H1 (cell line): ENCODE data around the gene GUCY2F. TPM values are rescaled to one million over a fixed set of nuclear protein-coding genes. Genes with fewer than 3 reads are reported as not detected.

Source experiments
- EGR1 ChIP-seq: IDR thresholded peaks from 2 replicates; pipeline ENCODE4 v1.6.1; 2011; ENCODE audit warnings: low read depth, low read length, borderline replicate concordance
- POU5F1 ChIP-seq: IDR thresholded peaks from 2 replicates; pipeline ENCODE4 v1.6.1; 2011; ENCODE audit warnings: low read depth, mild to moderate bottlenecking, low read length, moderate library complexity
- polyA plus RNA-seq, 7 experiments: library from polyadenylated mRNA; depleted of rRNA in 3 of 7; stranded (reverse) in 5 of 7; unstranded in 2 of 7; fragments of >200 nt in 5 of 7; fragments of 200-250 nt in 2 of 7; gene quantifications; 1 replicate in 5 of 7; 2 replicates in 1 of 7; 4 replicates in 1 of 7; pipeline versions ENCODE4 v1.2.1 to v1.2.3, GENCODE V29; 2011 to 2013; ENCODE audit warnings: missing spikeins in 2 of 7, mixed read lengths in 2 of 7
- total RNA-seq: library from RNA; stranded (reverse); fragmentation: NEBNext Ultra II Directional; extraction: Animal tissue kit (Norgen Biotek cat#: 25700); gene quantifications from 2 replicates; pipeline ENCODE4 v1.2.1, GENCODE V29; 2021

The GUCY2F gene
- total and polyA plus RNA-seq, 2 of the 8 experiments (the other 6 are each of a cell fraction or from before 2014, with no cell fraction given) = 0.02 TPM; not detected in 1

- TF ChIP-seq EGR1 (no peak), POU5F1 (no peak)
These were observed 136.0 kb downstream of the GUCY2F start (continued) for GRCh38 chrX:109345856-109346255.
